HG03039 (cell line): ENCODE results near the gene MC5R.
"Not testable (repeated sequence)": the region's sequence is repeated elsewhere in the genome, so short reads cannot be mapped to it uniquely, and the experiment has no call there.

Source experiments
- ATAC-seq: cut with Tn5 transposase; IDR thresholded peaks from one replicate; pipeline ENCODE4 v1.9.1; 2021; ENCODE audit warnings: mild to moderate bottlenecking, moderate library complexity; ENCODE audit not compliant: unreplicated experiment

The MC5R gene

GRCh38 chr18:13836559-13836958, 12.6 kb downstream of the MC5R start:
- no peak for ATAC-seq

GRCh38 chr18:13849791-13850190, 25.8 kb downstream of the MC5R start:
- no peak for ATAC-seq

- not testable (repeated sequence) for ATAC-seq
Observed at GRCh38 chr18:13862898-13863297, 38.9 kb downstream of the MC5R start.

- no peak for ATAC-seq
Observed at GRCh38 chr18:13868501-13869271, 44.7 kb downstream of the MC5R start.

GRCh38 chr18:13871701-13872100, 47.8 kb downstream of the MC5R start:
- no peak for ATAC-seq

- no peak for ATAC-seq
Observed at GRCh38 chr18:13872373-13872772, 48.4 kb downstream of the MC5R start.

- no peak for ATAC-seq
Observed at GRCh38 chr18:13872932-13873331, 49.0 kb downstream of the MC5R start.

GRCh38 chr18:13874558-13874957, 50.6 kb downstream of the MC5R start:
- no peak for ATAC-seq
